ENCODE results near the gene RNF128.

RNF128 gene

GRCh38 chrX:106740193-106740780 is 13.8 kb downstream of the RNF128 start:
- no peak for TF ChIP-seq ZBTB7A (IDR thresholded peaks at IDR 0.05; ENCODE audit: low read depth)
- no peak for TF ChIP-seq CEBPB (IDR thresholded peaks at IDR 0.05)
- no peak for TF ChIP-seq NFIC (IDR thresholded peaks at IDR 0.05)
- TF ChIP-seq TAF1 (IDR thresholded peaks at IDR 0.05; ENCODE audit: low read depth): no peak
- no peak for TF ChIP-seq MAX (IDR thresholded peaks at IDR 0.05)
- TF ChIP-seq YY1 (IDR thresholded peaks at IDR 0.05; ENCODE audit: low read depth): no peak
- no peak for TF ChIP-seq CREB1 (IDR thresholded peaks at IDR 0.05; ENCODE audit: low read depth)
- TF ChIP-seq FOXM1 (IDR thresholded peaks at IDR 0.05; ENCODE audit: borderline replicate concordance, low read depth): no peak
- no peak for TF ChIP-seq USF1 (IDR thresholded peaks at IDR 0.05)
- TF ChIP-seq TEAD4 (IDR thresholded peaks at IDR 0.05): no peak

GRCh38 chrX:106742193-106742592 is 15.7 kb downstream of the RNF128 start:
- TF ChIP-seq TEAD4 (IDR thresholded peaks at IDR 0.05) (no peak), MAX (IDR thresholded peaks at IDR 0.05) (no peak), NFIC (IDR thresholded peaks at IDR 0.05) (no peak), CEBPB (IDR thresholded peaks at IDR 0.05) (no peak), EGR1 (IDR thresholded peaks at IDR 0.05) (no peak), REST (IDR thresholded peaks at IDR 0.05; ENCODE audit: low read depth) (no peak), TCF12 (IDR thresholded peaks at IDR 0.05; ENCODE audit: low read depth) (no peak), RAD21 (IDR thresholded peaks at IDR 0.05; ENCODE audit: low read depth) (no peak), YY1 (IDR thresholded peaks at IDR 0.05; ENCODE audit: low read depth) (no peak), ZBTB7A (IDR thresholded peaks at IDR 0.05; ENCODE audit: low read depth) (no peak), FOXM1 (IDR thresholded peaks at IDR 0.05; ENCODE audit: borderline replicate concordance, low read depth) (no peak), TAF1 (IDR thresholded peaks at IDR 0.05; ENCODE audit: low read depth) (no peak), CREB1 (IDR thresholded peaks at IDR 0.05; ENCODE audit: low read depth) (no peak)

- no peak for TF ChIP-seq USF1 (IDR thresholded peaks at IDR 0.05)
- TF ChIP-seq CREB1 (IDR thresholded peaks at IDR 0.05; ENCODE audit: low read depth): no peak
- no peak for TF ChIP-seq YY1 (IDR thresholded peaks at IDR 0.05; ENCODE audit: low read depth)
- no peak for TF ChIP-seq TCF12 (IDR thresholded peaks at IDR 0.05; ENCODE audit: low read depth)
- TF ChIP-seq TAF1 (IDR thresholded peaks at IDR 0.05; ENCODE audit: low read depth): no peak
- no peak for TF ChIP-seq TEAD4 (IDR thresholded peaks at IDR 0.05)
- no peak for TF ChIP-seq RAD21 (IDR thresholded peaks at IDR 0.05; ENCODE audit: low read depth)
These were observed 16.3 kb downstream of the RNF128 start for GRCh38 chrX:106742805-106743204.

- TF ChIP-seq CEBPB (IDR thresholded peaks at IDR 0.05) (no peak), CREB1 (IDR thresholded peaks at IDR 0.05; ENCODE audit: low read depth) (no peak), TEAD4 (IDR thresholded peaks at IDR 0.05) (no peak), FOXM1 (IDR thresholded peaks at IDR 0.05; ENCODE audit: borderline replicate concordance, low read depth) (no peak), YY1 (IDR thresholded peaks at IDR 0.05; ENCODE audit: low read depth) (no peak), TCF12 (IDR thresholded peaks at IDR 0.05; ENCODE audit: low read depth) (no peak), REST (IDR thresholded peaks at IDR 0.05; ENCODE audit: low read depth) (no peak), EGR1 (IDR thresholded peaks at IDR 0.05) (no peak), EP300 (IDR thresholded peaks at IDR 0.05; ENCODE audit: borderline replicate concordance) (no peak), MAX (IDR thresholded peaks at IDR 0.05) (no peak), USF1 (IDR thresholded peaks at IDR 0.05) (no peak), ZBTB7A (IDR thresholded peaks at IDR 0.05; ENCODE audit: low read depth) (no peak), RAD21 (IDR thresholded peaks at IDR 0.05; ENCODE audit: low read depth) (no peak), NFIC (IDR thresholded peaks at IDR 0.05) (no peak), TAF1 (IDR thresholded peaks at IDR 0.05; ENCODE audit: low read depth) (no peak)
These were observed 21.9 kb downstream of the RNF128 start for GRCh38 chrX:106748377-106748776.

GRCh38 chrX:106751407-106751806 is 24.9 kb downstream of the RNF128 start:
- TF ChIP-seq USF1 (IDR thresholded peaks at IDR 0.05): no peak
- no peak for TF ChIP-seq TCF12 (IDR thresholded peaks at IDR 0.05; ENCODE audit: low read depth)
- no peak for TF ChIP-seq REST (IDR thresholded peaks at IDR 0.05; ENCODE audit: low read depth)
- no peak for TF ChIP-seq EGR1 (IDR thresholded peaks at IDR 0.05)
- TF ChIP-seq TAF1 (IDR thresholded peaks at IDR 0.05; ENCODE audit: low read depth): no peak
- TF ChIP-seq YY1 (IDR thresholded peaks at IDR 0.05; ENCODE audit: low read depth): no peak
- TF ChIP-seq CREB1 (IDR thresholded peaks at IDR 0.05; ENCODE audit: low read depth): no peak
- no peak for TF ChIP-seq RAD21 (IDR thresholded peaks at IDR 0.05; ENCODE audit: low read depth)
- no peak for TF ChIP-seq ZBTB7A (IDR thresholded peaks at IDR 0.05; ENCODE audit: low read depth)
- TF ChIP-seq EP300 (IDR thresholded peaks at IDR 0.05; ENCODE audit: borderline replicate concordance): no peak
- TF ChIP-seq MAX (IDR thresholded peaks at IDR 0.05): no peak
- no peak for TF ChIP-seq TEAD4 (IDR thresholded peaks at IDR 0.05)
- TF ChIP-seq NFIC (IDR thresholded peaks at IDR 0.05): no peak
- no peak for TF ChIP-seq FOXM1 (IDR thresholded peaks at IDR 0.05; ENCODE audit: borderline replicate concordance, low read depth)
- TF ChIP-seq CEBPB (IDR thresholded peaks at IDR 0.05): no peak
